HepG2 (cell line): Measurements from ENCODE around the gene AUTS2. TPM values are rescaled to one million over a fixed set of nuclear protein-coding genes. Genes with fewer than 3 reads are reported as not detected.
A peak's percentile ranks its signal among the peaks of the same experiment; 100 is the strongest.

Experiments used
- ATAC-seq: fragments of 200-7000 bp; cut with Tn5 transposase; 3 replicates; pipeline ENCODE4 v1.9.1; 2020; ENCODE audit warnings: mild to moderate bottlenecking, moderate library complexity
- BruUV-seq: library from RNA; stranded (reverse); fragments of 400-500 nt; replicated peaks from 2 replicates; lab custom pipeline; 2021; lab: Mats Ljungman, UMichigan
- CTCF ChIA-PET: fragments of 300-600 bp; formaldehyde crosslinking; extraction: SDS; loops from one replicate; lab custom pipeline; 2021; ENCODE audit warnings: low total read pairs, inconsistent platforms, low intra/inter-chr PET ratio; lab: Yijun Ruan, JAX
- POLR2A ChIA-PET: fragments of 350-600 bp; sonication (Branson Sonifier 250); formaldehyde crosslinking; loops from one replicate; lab custom pipeline; 2020; ENCODE audit warnings: antibody characterized with exemption, inconsistent platforms; lab: Yijun Ruan, JAX
- DNase-seq: peaks from one replicate; pipeline ENCODE4 v3.0.0-alpha.2; 2015; ENCODE audit warnings: low spot score
- FAIRE-seq: peaks from 3 replicates; lab custom pipeline; 2011; peaks lifted over from hg19 to GRCh38; lab: Jason Lieb, UNC
- H2AFZ ChIP-seq: one replicate; pipeline ENCODE4 v1.6.1; 2011; ENCODE audit warnings: low read length, inconsistent platforms
- H3K27ac ChIP-seq: fragments of 300-600 bp; 3 replicates; pipeline ENCODE4 v1.8.0; 2011; ENCODE audit warnings: mixed run types, mild to moderate bottlenecking, mixed read lengths, low read length, inconsistent platforms; ENCODE audit not compliant: insufficient read depth; ENCODE audit errors: extremely low read length
- H3K27me3 ChIP-seq, 2 experiments: fragments of 200-600 bp in 1 of 2; 2 replicates in 1 of 2; 3 replicates in 1 of 2; pipeline versions ENCODE4 v1.6.0 to v1.8.0; 2011; ENCODE audit warnings: low read length in 2 of 2, mild to moderate bottlenecking in 2 of 2, moderate library complexity in 2 of 2, inconsistent platforms in 1 of 2; ENCODE audit not compliant: insufficient read depth in 2 of 2, control insufficient read depth in 1 of 2
- H3K36me3 ChIP-seq, 2 experiments: fragments of 200-600 bp in 1 of 2; replicated peaks in 1 of 2; 2 replicates in 1 of 2; 3 replicates in 1 of 2; pipeline versions ENCODE4 v1.5.1 to v1.8.0; 2011; ENCODE audit warnings: low read length in 2 of 2, inconsistent platforms in 1 of 2; ENCODE audit not compliant: insufficient read depth in 2 of 2, control insufficient read depth in 1 of 2
- H3K4me1 ChIP-seq: 2 replicates; pipeline ENCODE4 v1.5.1; 2012; ENCODE audit warnings: low read length, inconsistent platforms; ENCODE audit not compliant: insufficient read depth
- H3K4me2 ChIP-seq: 2 replicates; pipeline ENCODE4 v1.6.0; 2011; ENCODE audit warnings: low read depth, low read length, inconsistent platforms
- H3K4me3 ChIP-seq, 3 experiments: fragments of 200-600 bp in 1 of 3; sonication (generic), shearing (Covaris generic) in 1 of 3; replicated peaks in 1 of 3; 2 replicates each; pipeline ENCODE4 v1.5.1; 2011 to 2016; ENCODE audit warnings: low read length in 3 of 3, inconsistent platforms in 2 of 3, low read depth in 2 of 3, mild to moderate bottlenecking in 2 of 3, control low read depth in 1 of 3, mixed read lengths in 1 of 3; ENCODE audit not compliant: insufficient read depth in 1 of 3
- H3K79me2 ChIP-seq: one replicate; pipeline ENCODE4 v1.6.1; 2011; ENCODE audit warnings: low read length, inconsistent platforms; ENCODE audit not compliant: insufficient read depth
- H3K9ac ChIP-seq: 2 replicates; pipeline ENCODE4 v1.6.0; 2011; ENCODE audit warnings: mild to moderate bottlenecking, low read depth, low read length, inconsistent platforms; ENCODE audit not compliant: insufficient read depth
- H3K9me3 ChIP-seq: 2 replicates; pipeline ENCODE4 v1.5.1; 2012; ENCODE audit warnings: mild to moderate bottlenecking, low read length
- H4K20me1 ChIP-seq: 2 replicates; pipeline ENCODE4 v1.6.0; 2011; ENCODE audit warnings: inconsistent platforms, mild to moderate bottlenecking, low read length, moderate library complexity; ENCODE audit not compliant: insufficient read depth
- GABPB1 ChIP-seq: IDR thresholded peaks from 2 replicates; pipeline ENCODE4 v1.6.1; 2016; ENCODE audit warnings: mild to moderate bottlenecking, missing genetic modification reagents, moderate library complexity, missing compliant biosample characterization
- MAFK ChIP-seq, 2 experiments: IDR thresholded peaks in 1 of 2; conservative IDR thresholded peaks in 1 of 2; 2 replicates each; pipeline ENCODE4 v1.6.1; 2011; ENCODE audit warnings: improper control_type of control experiment in 2 of 2, low read length in 2 of 2
- MYC ChIP-seq: sonication (generic); formaldehyde crosslinking; IDR thresholded peaks from 2 replicates; pipeline ENCODE4 v1.9.0; 2021; ENCODE audit warnings: missing genetic modification reagents, borderline replicate concordance
- SP1 ChIP-seq, 2 experiments: fragments of 450-650 bp in 1 of 2; sonication (generic) in 1 of 2; formaldehyde crosslinking in 1 of 2; IDR thresholded peaks; 2 replicates each; pipeline versions ENCODE4 v1.4.0 to v1.6.1; 2016 to 2020; ENCODE audit warnings: missing genetic modification reagents in 1 of 2
- ZFYVE20 ChIP-seq: sonication (generic); formaldehyde crosslinking; IDR thresholded peaks from 2 replicates; pipeline ENCODE4 v1.8.0; 2023; ENCODE audit warnings: low read depth, mild to moderate bottlenecking, moderate library complexity, missing genetic modification reagents, borderline replicate concordance
- ZNF652 ChIP-seq: IDR thresholded peaks from 2 replicates; pipeline ENCODE4 v1.6.1; 2016; ENCODE audit warnings: low read depth, borderline replicate concordance
- WGBS: methylation state at CpG from one replicate; pipeline ENCODE4 v1.1.6; 2017; ENCODE audit warnings: low lambda C conversion rate; 5-methylcytosine and 5-hydroxymethylcytosine counted together
- in situ Hi-C: cut with HindIII; loops from 2 replicates; pipeline ENCODE4 v1.10.0; 2017; ENCODE audit warnings: low pct_unique_long_range_greater_than_20kb; ENCODE audit not compliant: extremely low pct_ligation_motif_present
- intact Hi-C: fragments of 100-400 bp; cut with micrococcal nuclease; formaldehyde crosslinking; loops from one replicate; pipeline ENCODE4 v1.10.0; 2022; ENCODE audit not compliant: unreplicated experiment
- polyA plus RNA-seq, 8 experiments: library from polyadenylated mRNA; depleted of rRNA in 3 of 8; stranded (reverse) in 7 of 8; unstranded in 1 of 8; fragments of >200 nt; fragmentation: Illumina TruSeq in 4 of 8; extraction: Trizol in 4 of 8; gene quantifications; 2 replicates each; pipeline versions ENCODE4 v1.2.1 to v1.2.3, GENCODE V29; 2011 to 2016; ENCODE audit warnings: low read depth in 4 of 8, missing spikeins in 1 of 8, mixed read lengths in 1 of 8; ENCODE audit not compliant: insufficient read depth in 1 of 8
- total RNA-seq, 5 experiments: library from RNA; depleted of rRNA; stranded (reverse); fragments of >200 nt; fragmentation: Illumina TruSeq; extraction: Trizol; gene quantifications; 2 replicates each; pipeline ENCODE4 v1.2.3, GENCODE V29; 2016; ENCODE audit warnings: low read depth in 1 of 5
- TF ChIP-seq, protein P1 (sequence below): sonication (generic); formaldehyde crosslinking; IDR thresholded peaks from 2 replicates; pipeline ENCODE4 v1.5.0; 2020; ENCODE audit warnings: mild to moderate bottlenecking, missing genetic modification reagents

Gene AUTS2
- total and polyA plus RNA-seq, 2 of the 13 experiments (the other 11 are each of a cell fraction or from before 2014, with no cell fraction given): 0.38 TPM; not detected in 1

DNA sequence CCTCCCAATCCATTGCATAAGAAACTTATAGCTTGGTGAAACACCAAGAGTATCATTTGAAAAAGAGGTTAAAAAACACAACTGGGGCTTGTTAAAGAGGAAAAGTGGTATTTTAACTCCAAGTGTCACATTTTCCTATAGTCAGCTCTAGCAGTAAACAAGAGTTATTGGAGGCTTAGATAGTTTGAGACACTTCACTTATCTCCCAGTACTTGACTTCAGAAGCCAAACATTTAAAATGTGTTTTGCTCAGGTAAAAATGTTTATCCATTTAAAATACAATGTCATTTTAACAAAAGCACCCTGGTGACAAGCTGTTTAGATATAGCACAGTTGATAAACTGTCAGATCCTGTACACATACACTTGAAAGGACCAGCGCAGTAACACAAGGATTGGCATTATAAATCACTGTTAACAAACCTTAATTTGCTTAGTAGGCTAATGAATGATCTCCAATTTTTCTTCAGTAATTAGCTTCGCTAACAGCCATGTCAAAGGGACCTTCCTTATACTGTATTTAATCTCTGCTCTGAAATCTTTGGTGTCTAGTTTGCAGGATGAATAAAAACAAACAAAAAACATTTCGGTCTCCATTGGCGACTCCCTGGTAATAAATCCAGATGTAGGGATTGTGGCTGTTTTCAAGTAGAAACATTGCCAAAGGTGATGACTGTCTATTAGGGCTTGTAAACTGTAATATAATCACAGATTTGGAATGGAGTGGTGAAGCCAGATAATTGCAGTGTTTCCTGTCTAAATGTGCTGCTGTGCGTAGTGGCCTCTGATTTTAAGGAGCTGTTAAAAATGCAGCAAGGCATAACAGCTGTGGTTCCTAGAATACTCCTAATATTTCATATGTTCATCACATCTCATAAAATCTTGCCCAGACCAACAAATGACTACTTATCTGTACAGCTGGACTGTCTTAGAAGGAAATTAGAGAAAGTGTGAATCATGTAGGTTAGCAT is 545.1 kb downstream of the AUTS2 start (continued):
- TF ChIP-seq ZFYVE20 (CRISPR knock-in tag) (no peak), MYC (no peak), SP1 (IDR thresholded peaks at IDR 0.05) (no peak), SP1 (CRISPR knock-in tag; IDR thresholded peaks at IDR 0.05) (no peak), ZNF652 (CRISPR knock-in tag) (no peak)
- TF ChIP-seq, protein P1, sequence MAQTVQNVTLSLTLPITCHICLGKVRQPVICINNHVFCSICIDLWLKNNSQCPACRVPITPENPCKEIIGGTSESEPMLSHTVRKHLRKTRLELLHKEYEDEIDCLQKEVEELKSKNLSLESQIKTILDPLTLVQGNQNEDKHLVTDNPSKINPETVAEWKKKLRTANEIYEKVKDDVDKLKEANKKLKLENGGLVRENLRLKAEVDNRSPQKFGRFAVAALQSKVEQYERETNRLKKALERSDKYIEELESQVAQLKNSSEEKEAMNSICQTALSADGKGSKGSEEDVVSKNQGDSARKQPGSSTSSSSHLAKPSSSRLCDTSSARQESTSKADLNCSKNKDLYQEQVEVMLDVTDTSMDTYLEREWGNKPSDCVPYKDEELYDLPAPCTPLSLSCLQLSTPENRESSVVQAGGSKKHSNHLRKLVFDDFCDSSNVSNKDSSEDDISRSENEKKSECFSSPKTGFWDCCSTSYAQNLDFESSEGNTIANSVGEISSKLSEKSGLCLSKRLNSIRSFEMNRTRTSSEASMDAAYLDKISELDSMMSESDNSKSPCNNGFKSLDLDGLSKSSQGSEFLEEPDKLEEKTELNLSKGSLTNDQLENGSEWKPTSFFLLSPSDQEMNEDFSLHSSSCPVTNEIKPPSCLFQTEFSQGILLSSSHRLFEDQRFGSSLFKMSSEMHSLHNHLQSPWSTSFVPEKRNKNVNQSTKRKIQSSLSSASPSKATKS (CRISPR knock-in tag): no peak

DNA sequence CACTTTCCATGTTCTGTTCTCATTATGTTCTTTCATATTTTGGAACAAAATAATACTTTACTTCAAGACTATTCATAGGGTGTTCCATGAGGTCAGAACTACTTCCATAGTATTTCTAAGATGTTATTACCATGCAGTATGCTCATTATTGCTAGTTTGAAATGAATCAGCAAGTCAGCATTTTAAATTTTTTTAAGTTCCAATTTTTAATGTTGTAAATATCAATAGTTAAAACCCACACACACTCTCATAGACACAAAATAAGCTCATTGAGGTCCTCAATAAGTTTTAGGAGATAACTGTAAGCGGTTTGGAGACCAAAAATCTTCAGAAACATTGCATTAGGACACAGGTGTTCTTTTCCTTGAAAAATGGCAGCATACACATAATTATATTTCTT is 550.7 kb downstream of the AUTS2 start:
- BruUV-seq: no TSS peak
- in situ Hi-C loops: no loop called here
- 0% methylated on average over 1 of the region's 1 CpG for WGBS
- Histone ChIP-seq H3K4me1 (no peaks in the 10 kb centered on the region), H3K9me3 (no peaks in the 10 kb centered on the region), H3K79me2 (no peaks in the 10 kb centered on the region), H4K20me1 (no peaks in the 10 kb centered on the region), H3K27ac (no peak overlapping the region), H3K27me3 (no peaks in the 10 kb centered on the region), H2AFZ (no peak overlapping the region), H3K4me3 (no peak overlapping the region), H3K36me3 (no peaks in the 10 kb centered on the region), H3K4me2 (no peak overlapping the region), H3K9ac (no peak overlapping the region)
- CTCF ChIA-PET: no interaction called here
- FAIRE-seq (no peak), DNase-seq (no peak), ATAC-seq (no peak)
- TF ChIP-seq GABPB1 (CRISPR knock-in tag) (no peak), MAFK (conservative IDR thresholded peaks at IDR 0.05 in 1 of 2, IDR thresholded peaks at IDR 0.05 in 1 of 2; ENCODE audit: low read length in 2 of 2) (peak in 1 of 2 experiments; percentile 31; a peak in 1 of 4 replicates)
- intact Hi-C loops: no loop called here
- POLR2A ChIA-PET: no interaction called here
